ENCODE data around the gene ING2.

DNA sequence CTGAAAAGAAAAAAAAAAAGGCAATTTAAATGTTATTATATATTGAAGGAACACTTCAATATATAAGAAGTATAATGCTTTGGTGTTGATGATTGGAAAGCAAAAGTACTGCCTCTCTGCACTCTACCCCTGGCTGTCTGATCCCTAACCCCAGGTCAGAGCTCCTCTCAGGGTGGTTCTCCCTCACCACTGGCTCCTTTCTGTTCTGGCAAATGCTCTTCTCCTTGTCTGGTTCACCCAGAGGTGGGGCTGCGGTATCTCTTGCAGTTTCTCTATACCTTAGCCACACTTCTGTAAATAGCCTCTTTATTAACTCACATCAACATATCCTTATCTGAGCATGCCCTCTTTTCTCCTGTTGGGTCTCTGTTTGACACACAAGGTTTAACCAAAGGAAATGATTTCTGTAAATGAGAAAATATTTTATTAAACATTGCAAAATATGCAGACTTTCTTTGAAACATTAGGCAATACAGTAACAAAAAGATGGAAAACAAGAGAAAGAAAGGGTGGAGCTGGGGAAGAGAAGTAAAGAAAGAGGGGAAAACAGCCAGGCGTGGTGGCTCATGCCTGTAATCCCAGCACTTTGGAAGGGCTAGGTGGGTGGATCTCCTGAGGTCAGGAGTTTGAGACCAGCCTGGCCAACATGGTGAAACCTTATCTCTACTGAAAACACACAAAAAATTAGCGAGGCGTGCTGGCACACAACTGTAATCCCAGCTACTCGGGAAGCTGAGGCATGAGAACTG, 45.7 kb downstream of the ING2 start:
- TF ChIP-seq POLR2AphosphoS5 (IDR thresholded peaks at IDR 0.05) (no peak), POLR2A (IDR thresholded peaks at IDR 0.05) (no peak), EP300 (IDR thresholded peaks at IDR 0.05) (no peak)
- TF ChIP-seq, protein P1, sequence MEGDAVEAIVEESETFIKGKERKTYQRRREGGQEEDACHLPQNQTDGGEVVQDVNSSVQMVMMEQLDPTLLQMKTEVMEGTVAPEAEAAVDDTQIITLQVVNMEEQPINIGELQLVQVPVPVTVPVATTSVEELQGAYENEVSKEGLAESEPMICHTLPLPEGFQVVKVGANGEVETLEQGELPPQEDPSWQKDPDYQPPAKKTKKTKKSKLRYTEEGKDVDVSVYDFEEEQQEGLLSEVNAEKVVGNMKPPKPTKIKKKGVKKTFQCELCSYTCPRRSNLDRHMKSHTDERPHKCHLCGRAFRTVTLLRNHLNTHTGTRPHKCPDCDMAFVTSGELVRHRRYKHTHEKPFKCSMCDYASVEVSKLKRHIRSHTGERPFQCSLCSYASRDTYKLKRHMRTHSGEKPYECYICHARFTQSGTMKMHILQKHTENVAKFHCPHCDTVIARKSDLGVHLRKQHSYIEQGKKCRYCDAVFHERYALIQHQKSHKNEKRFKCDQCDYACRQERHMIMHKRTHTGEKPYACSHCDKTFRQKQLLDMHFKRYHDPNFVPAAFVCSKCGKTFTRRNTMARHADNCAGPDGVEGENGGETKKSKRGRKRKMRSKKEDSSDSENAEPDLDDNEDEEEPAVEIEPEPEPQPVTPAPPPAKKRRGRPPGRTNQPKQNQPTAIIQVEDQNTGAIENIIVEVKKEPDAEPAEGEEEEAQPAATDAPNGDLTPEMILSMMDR (IDR thresholded peaks at IDR 0.05): no peak

Data from upper lobe of left lung (tissue), 4 donors.